ENCODE results near the gene KLHL3.

DNA sequence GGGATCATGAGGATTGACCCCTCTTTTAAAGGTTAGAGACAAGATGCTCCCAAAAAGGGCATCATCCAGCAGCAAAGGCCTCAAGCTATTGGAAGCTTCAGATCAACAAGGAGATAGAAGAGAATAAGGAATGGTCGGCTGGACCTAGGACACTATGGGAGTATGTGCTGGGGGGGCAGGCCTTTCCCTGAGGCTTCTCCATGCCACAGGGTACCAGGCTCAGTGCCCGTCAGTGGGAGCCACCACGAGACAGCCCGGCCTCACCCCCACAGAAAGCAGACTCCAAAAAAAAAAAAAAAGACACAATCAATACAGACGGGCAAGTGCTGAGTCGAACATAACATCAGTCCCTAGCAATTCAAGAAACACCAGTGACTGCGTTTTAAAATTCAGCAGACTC lies 117.4 kb downstream of the KLHL3 start:
- TF ChIP-seq, protein P1, sequence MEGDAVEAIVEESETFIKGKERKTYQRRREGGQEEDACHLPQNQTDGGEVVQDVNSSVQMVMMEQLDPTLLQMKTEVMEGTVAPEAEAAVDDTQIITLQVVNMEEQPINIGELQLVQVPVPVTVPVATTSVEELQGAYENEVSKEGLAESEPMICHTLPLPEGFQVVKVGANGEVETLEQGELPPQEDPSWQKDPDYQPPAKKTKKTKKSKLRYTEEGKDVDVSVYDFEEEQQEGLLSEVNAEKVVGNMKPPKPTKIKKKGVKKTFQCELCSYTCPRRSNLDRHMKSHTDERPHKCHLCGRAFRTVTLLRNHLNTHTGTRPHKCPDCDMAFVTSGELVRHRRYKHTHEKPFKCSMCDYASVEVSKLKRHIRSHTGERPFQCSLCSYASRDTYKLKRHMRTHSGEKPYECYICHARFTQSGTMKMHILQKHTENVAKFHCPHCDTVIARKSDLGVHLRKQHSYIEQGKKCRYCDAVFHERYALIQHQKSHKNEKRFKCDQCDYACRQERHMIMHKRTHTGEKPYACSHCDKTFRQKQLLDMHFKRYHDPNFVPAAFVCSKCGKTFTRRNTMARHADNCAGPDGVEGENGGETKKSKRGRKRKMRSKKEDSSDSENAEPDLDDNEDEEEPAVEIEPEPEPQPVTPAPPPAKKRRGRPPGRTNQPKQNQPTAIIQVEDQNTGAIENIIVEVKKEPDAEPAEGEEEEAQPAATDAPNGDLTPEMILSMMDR (IDR thresholded peaks at IDR 0.05) = no peak
- TF ChIP-seq POLR2A (IDR thresholded peaks at IDR 0.05) = no peak

Data from right lobe of liver (tissue), 4 donors.